K562 (cell line): ENCODE data around the gene FAM50A. TPM values are rescaled to one million over a fixed set of nuclear protein-coding genes. Genes with fewer than 3 reads are reported as not detected.

Experiments used
- NFRKB ChIP-seq: fragments of 450-650 bp; IDR thresholded peaks from 2 replicates; pipeline ENCODE4 v1.6.1; 2016; ENCODE audit warnings: low read depth
- REST ChIP-seq, 2 experiments: fragments of 450-650 bp; formaldehyde crosslinking in 1 of 2; IDR thresholded peaks; 2 replicates each; pipeline versions ENCODE4 v1.4.0 to v1.6.1; 2014 to 2020; ENCODE audit warnings: mild to moderate bottlenecking in 2 of 2, borderline replicate concordance in 1 of 2, low read depth in 1 of 2
- polyA plus RNA-seq, 8 experiments: library from polyadenylated mRNA; depleted of rRNA in 4 of 8; stranded (reverse) in 5 of 8; unstranded in 3 of 8; fragments of >200 nt; fragmentation: Nextera tagmentation in 2 of 8; fragmentation: Illumina TruSeq in 1 of 8; extraction: Ambion mirVana in 2 of 8; extraction: Trizol in 1 of 8; gene quantifications; 2 replicates each; pipeline versions ENCODE4 v1.2.1 to v1.2.3, GENCODE V29; 2011 to 2014; ENCODE audit warnings: inconsistent platforms in 1 of 8, missing spikeins in 1 of 8
- total RNA-seq, 7 experiments: library from RNA; depleted of rRNA in 6 of 7; stranded (reverse); fragments of >200 nt in 6 of 7; fragmentation: Illumina TruSeq in 2 of 7; extraction: Trizol in 2 of 7; gene quantifications; 2 replicates each; pipeline versions ENCODE4 v1.2.1 to v1.2.3, GENCODE V29; 2011 to 2021; ENCODE audit warnings: low replicate concordance in 1 of 7

FAM50A gene
- total and polyA plus RNA-seq, 9 of the 15 experiments (the other 6 are each of a cell fraction or from before 2014, with no cell fraction given), result 4.4 to 114 (median 67.3) TPM

GRCh38 chrX:154429711-154430110 is 14.2 kb upstream of the FAM50A start (continued):
- TF ChIP-seq REST (IDR thresholded peaks at IDR 0.05; ENCODE audit: borderline replicate concordance) (no peak), REST (CRISPR knock-in tag; IDR thresholded peaks at IDR 0.05; ENCODE audit: low read depth) (no peak), NFRKB (no peak)
- TF ChIP-seq, all 486 proteins: peak for 0
